Fibroblast of skin of back (primary cell): Measurements from ENCODE around the gene DNAH6.

ENCODE experiments used
- DNase-seq: peaks from one replicate; pipeline ENCODE4 v3.0.0-alpha.2; 2013

DNAH6 gene

GRCh38 chr2:84694088-84694622 is 177.9 kb downstream of the DNAH6 start:
- no peak for DNase-seq

- no peak for DNase-seq
Observed at GRCh38 chr2:84697895-84698294, 181.6 kb downstream of the DNAH6 start.

GRCh38 chr2:84700006-84700405 is 183.7 kb downstream of the DNAH6 start:
- DNase-seq, result no peak

- DNase-seq, result peak; percentile 78
Observed at GRCh38 chr2:84701880-84702279, 185.6 kb downstream of the DNAH6 start.

- no peak for DNase-seq
Observed at GRCh38 chr2:84702941-84703340, 186.6 kb downstream of the DNAH6 start.

GRCh38 chr2:84703831-84704230 is 187.5 kb downstream of the DNAH6 start:
- no peak for DNase-seq

GRCh38 chr2:84704505-84705244 is 188.4 kb downstream of the DNAH6 start:
- DNase-seq, result no peak

GRCh38 chr2:84705858-84706257 is 189.6 kb downstream of the DNAH6 start:
- no peak for DNase-seq

- no peak for DNase-seq
Observed at GRCh38 chr2:84708442-84708841, 192.1 kb downstream of the DNAH6 start.

- DNase-seq, result no peak
Observed at GRCh38 chr2:84711651-84712050, 195.4 kb downstream of the DNAH6 start.

- DNase-seq, result peak; percentile 34
Observed at GRCh38 chr2:84713441-84713840, 197.1 kb downstream of the DNAH6 start.

GRCh38 chr2:84716564-84716963 is 200.3 kb downstream of the DNAH6 start:
- no peak for DNase-seq

- no peak for DNase-seq
Observed at GRCh38 chr2:84717302-84717701, 201.0 kb downstream of the DNAH6 start.

GRCh38 chr2:84719434-84719833 is 203.1 kb downstream of the DNAH6 start:
- DNase-seq, result no peak

- DNase-seq, result no peak
Observed at GRCh38 chr2:84723831-84724230, 207.5 kb downstream of the DNAH6 start.

GRCh38 chr2:84725717-84726116 is 209.4 kb downstream of the DNAH6 start:
- no peak for DNase-seq

GRCh38 chr2:84727315-84727714 is 211.0 kb downstream of the DNAH6 start:
- DNase-seq, result no peak

- no peak for DNase-seq
Observed at GRCh38 chr2:84729224-84729623, 212.9 kb downstream of the DNAH6 start.

- DNase-seq, result no peak
Observed at GRCh38 chr2:84731185-84731584, 214.9 kb downstream of the DNAH6 start.

GRCh38 chr2:84732897-84733778 is 216.8 kb downstream of the DNAH6 start:
- no peak for DNase-seq

GRCh38 chr2:84735389-84735788 is 219.1 kb downstream of the DNAH6 start:
- no peak for DNase-seq

GRCh38 chr2:84741182-84741822 is 225.0 kb downstream of the DNAH6 start:
- DNase-seq, result peak; percentile 9

- no peak for DNase-seq
Observed at GRCh38 chr2:84748341-84748740, 232.0 kb downstream of the DNAH6 start.
